ENCODE measurements around the gene TMEM95.

Gene TMEM95

GRCh38 chr17:7355053-7355452 is at the start of gene TMEM95:
Gene TMEM95, plus strand, starts transcription at chr17:7355156. Its CDS starts 49 bp downstream, at chr17:7355205.
- peak; percentile 30 for DNase-seq

GRCh38 chr17:7306911-7307685 is 47.9 kb upstream of the TMEM95 start, which contains the start of gene EIF5A:
Gene EIF5A, plus strand, starts transcription at chr17:7307628. Its CDS starts 2,008 bp downstream, at chr17:7309636.
- peak; percentile 100 for DNase-seq

GRCh38 chr17:7307686-7308624 is 47.0 kb upstream of the TMEM95 start:
- DNase-seq: peak; percentile 45

- peak; percentile 82 for DNase-seq
Measured at GRCh38 chr17:7308625-7309433, 46.1 kb upstream of the TMEM95 start.

GRCh38 chr17:7309628-7310027 is 45.3 kb upstream of the TMEM95 start:
- DNase-seq: no peak

GRCh38 chr17:7311110-7311705 is 43.7 kb upstream of the TMEM95 start:
- no peak for DNase-seq

- DNase-seq: no peak
Measured at GRCh38 chr17:7312432-7313087, 42.4 kb upstream of the TMEM95 start.

- DNase-seq: peak; percentile 15
Measured at GRCh38 chr17:7313088-7313889, 41.7 kb upstream of the TMEM95 start.

- DNase-seq: peak; percentile 14
Measured at GRCh38 chr17:7313890-7314718, 40.9 kb upstream of the TMEM95 start.

- peak; percentile 81 for DNase-seq
Measured at GRCh38 chr17:7314719-7315569, 40.0 kb upstream of the TMEM95 start, which contains the start of gene GPS2. Gene GPS2, minus strand, starts transcription at chr17:7315360. Its CDS starts 308 bp downstream, at chr17:7315052.

GRCh38 chr17:7315570-7316235 is 39.3 kb upstream of the TMEM95 start:
- no peak for DNase-seq

GRCh38 chr17:7317161-7317803 is 37.7 kb upstream of the TMEM95 start:
- DNase-seq: no peak

- no peak for DNase-seq
Measured at GRCh38 chr17:7318121-7318860, 36.7 kb upstream of the TMEM95 start.

GRCh38 chr17:7321466-7321865 is 33.5 kb upstream of the TMEM95 start:
- DNase-seq: no peak

- no peak for DNase-seq
Measured at GRCh38 chr17:7322520-7323194, 32.3 kb upstream of the TMEM95 start.

- peak; percentile 44 for DNase-seq
Measured at GRCh38 chr17:7323731-7324437, 31.1 kb upstream of the TMEM95 start.

All from fibroblast of skin of right biceps (primary cell).